ENCODE results near the gene NKIRAS1. TPM values are rescaled to one million over a fixed set of nuclear protein-coding genes. Genes with fewer than 3 reads are reported as not detected.

Gene NKIRAS1
- total and polyA plus RNA-seq, 2 donors (not counting 1 experiment from before 2014, with no cell fraction given): 15.8 to 17.8 TPM

- Histone ChIP-seq H3K27me3 (ENCODE audit: control insufficient read depth, insufficient read depth, low read length) (no peaks in the 10 kb centered on the region), H2AFZ (ENCODE audit: low read length) (no peak overlapping the region), H3K4me3 (replicated peaks in 1 of 4; ENCODE audit: control extremely low read depth in 1 of 4, insufficient read depth in 1 of 4, low read depth in 3 of 4, low read length in 4 of 4) (no peak overlapping the region), H3K9ac (ENCODE audit: insufficient read depth, low read length) (no peak overlapping the region), H4K20me1 (ENCODE audit: control insufficient read depth, extremely low read depth, insufficient read depth, low read length) (no peaks in the 10 kb centered on the region), H3K27ac (ENCODE audit: insufficient read depth, low read length) (no peak overlapping the region), H3K79me2 (ENCODE audit: control insufficient read depth, insufficient read depth, low read length) (no peaks in the 10 kb centered on the region), H3K9me3 (ENCODE audit: control insufficient read depth, insufficient read depth, low read depth, low read length) (no peaks in the 10 kb centered on the region), H3K4me1 (ENCODE audit: control insufficient read depth, extremely low read depth, insufficient read depth, low read length) (no peaks in the 10 kb centered on the region), H3K36me3 (ENCODE audit: control insufficient read depth, insufficient read depth, low read length) (no peaks in the 10 kb centered on the region), H3K4me2 (ENCODE audit: extremely low read depth, insufficient read depth, low read length) (no peak overlapping the region)
- DNase-seq (ENCODE audit: low read depth in 2 of 2): no peak
- no peak for TF ChIP-seq CTCF (conservative IDR thresholded peaks at IDR 0.05 in 1 of 2, IDR thresholded peaks at IDR 0.05 in 1 of 2; ENCODE audit: low read depth in 1 of 2, low read length in 2 of 2)
- TF ChIP-seq EZH2 (IDR thresholded peaks at IDR 0.05; ENCODE audit: low read length, missing control alignments): no peak
Measured at GRCh38 chr3:23932571-23932970, 15.8 kb upstream of the NKIRAS1 start.

- H3K9me3 ChIP-seq (ENCODE audit: control insufficient read depth, insufficient read depth, low read depth, low read length): no peaks in the 10 kb centered on the region
- H3K79me2 ChIP-seq (ENCODE audit: control insufficient read depth, insufficient read depth, low read length): no peaks in the 10 kb centered on the region
- no peak overlapping the region for H3K4me2 ChIP-seq (ENCODE audit: extremely low read depth, insufficient read depth, low read length)
- TF ChIP-seq EZH2 (IDR thresholded peaks at IDR 0.05; ENCODE audit: low read length, missing control alignments) (no peak), CTCF (conservative IDR thresholded peaks at IDR 0.05 in 1 of 2, IDR thresholded peaks at IDR 0.05 in 1 of 2; ENCODE audit: low read depth in 1 of 2, low read length in 2 of 2) (no peak)
- no peak overlapping the region for H3K4me3 ChIP-seq (replicated peaks in 1 of 4; ENCODE audit: control extremely low read depth in 1 of 4, insufficient read depth in 1 of 4, low read depth in 3 of 4, low read length in 4 of 4)
- H3K4me1 ChIP-seq (ENCODE audit: control insufficient read depth, extremely low read depth, insufficient read depth, low read length): no peaks in the 10 kb centered on the region
- no peaks in the 10 kb centered on the region for H4K20me1 ChIP-seq (ENCODE audit: control insufficient read depth, extremely low read depth, insufficient read depth, low read length)
- no peaks in the 10 kb centered on the region for H3K27me3 ChIP-seq (ENCODE audit: control insufficient read depth, insufficient read depth, low read length)
- no peak for DNase-seq (ENCODE audit: low read depth in 2 of 2)
- H3K27ac ChIP-seq (ENCODE audit: insufficient read depth, low read length): no peak overlapping the region
- no peaks in the 10 kb centered on the region for H3K36me3 ChIP-seq (ENCODE audit: control insufficient read depth, insufficient read depth, low read length)
- H3K9ac ChIP-seq (ENCODE audit: insufficient read depth, low read length): no peak overlapping the region
- no peak overlapping the region for H2AFZ ChIP-seq (ENCODE audit: low read length)
Measured at GRCh38 chr3:23931597-23931996, 14.8 kb upstream of the NKIRAS1 start.

GRCh38 chr3:23928524-23928923, 11.7 kb upstream of the NKIRAS1 start:
- Histone ChIP-seq H4K20me1 (ENCODE audit: control insufficient read depth, extremely low read depth, insufficient read depth, low read length) (no peaks in the 10 kb centered on the region), H3K79me2 (ENCODE audit: control insufficient read depth, insufficient read depth, low read length) (no peaks in the 10 kb centered on the region), H3K4me1 (ENCODE audit: control insufficient read depth, extremely low read depth, insufficient read depth, low read length) (no peaks in the 10 kb centered on the region), H3K27ac (ENCODE audit: insufficient read depth, low read length) (no peak overlapping the region), H3K4me3 (replicated peaks in 1 of 4; ENCODE audit: control extremely low read depth in 1 of 4, insufficient read depth in 1 of 4, low read depth in 3 of 4, low read length in 4 of 4) (no peak overlapping the region), H3K36me3 (ENCODE audit: control insufficient read depth, insufficient read depth, low read length) (no peaks in the 10 kb centered on the region), H3K9ac (ENCODE audit: insufficient read depth, low read length) (no peak overlapping the region), H2AFZ (ENCODE audit: low read length) (no peak overlapping the region), H3K27me3 (ENCODE audit: control insufficient read depth, insufficient read depth, low read length) (no peaks in the 10 kb centered on the region), H3K9me3 (ENCODE audit: control insufficient read depth, insufficient read depth, low read depth, low read length) (no peaks in the 10 kb centered on the region), H3K4me2 (ENCODE audit: extremely low read depth, insufficient read depth, low read length) (no peak overlapping the region)
- TF ChIP-seq EZH2 (IDR thresholded peaks at IDR 0.05; ENCODE audit: low read length, missing control alignments) (no peak), CTCF (conservative IDR thresholded peaks at IDR 0.05 in 1 of 2, IDR thresholded peaks at IDR 0.05 in 1 of 2; ENCODE audit: low read depth in 1 of 2, low read length in 2 of 2) (no peak)
- DNase-seq (ENCODE audit: low read depth in 2 of 2): no peak
